H1 (cell line): ENCODE measurements around the gene PPM1F. TPM values are rescaled to one million over a fixed set of nuclear protein-coding genes. Genes with fewer than 3 reads are reported as not detected.

Experiments used
- CTCF ChIA-PET: fragments of 300-600 bp; sonication (Branson Sonifier 250); formaldehyde crosslinking; loops from one replicate; lab custom pipeline; 2021; ENCODE audit not compliant: partially characterized antibody; lab: Charles Lee
- POLR2A ChIA-PET: fragments of 300-600 bp; sonication (Branson Sonifier 250); formaldehyde crosslinking; loops from one replicate; lab custom pipeline; 2021; ENCODE audit warnings: inconsistent platforms; ENCODE audit not compliant: partially characterized antibody; lab: Charles Lee
- DNase-seq, 2 experiments: peaks; one replicate each; pipeline versions ENCODE4 v3.0.0 to v3.0.0-alpha.2; 2010 to 2022; ENCODE audit warnings: low spot score in 2 of 2, low read depth in 1 of 2, mixed read lengths in 1 of 2
- FAIRE-seq: peaks from 2 replicates; lab custom pipeline; 2011; peaks lifted over from hg19 to GRCh38; lab: Jason Lieb, UNC
- H2AFZ ChIP-seq: 2 replicates; pipeline ENCODE4 v1.8.1; 2012; ENCODE audit warnings: low read length, inconsistent platforms
- H2AK5ac ChIP-seq: 2 replicates; pipeline ENCODE4 v1.6.1; 2013; ENCODE audit warnings: low read depth, low read length
- H2BK120ac ChIP-seq: replicated peaks from 2 replicates; pipeline ENCODE3; 2013; ENCODE audit warnings: low read depth, low read length, inconsistent platforms
- H2BK12ac ChIP-seq: 2 replicates; pipeline ENCODE4 v1.6.1; 2013; ENCODE audit warnings: low read depth, low read length
- H2BK15ac ChIP-seq: 2 replicates; pipeline ENCODE4 v1.6.1; 2013; ENCODE audit warnings: low read length
- H2BK20ac ChIP-seq: 2 replicates; pipeline ENCODE4 v1.6.1; 2013; ENCODE audit warnings: low read length
- H2BK5ac ChIP-seq: 2 replicates; pipeline ENCODE4 v1.6.1; 2013; ENCODE audit warnings: low read depth, low read length
- H3K14ac ChIP-seq: 2 replicates; pipeline ENCODE4 v1.6.1; 2013; ENCODE audit warnings: inconsistent platforms; ENCODE audit not compliant: insufficient read length
- H3K18ac ChIP-seq: 2 replicates; pipeline ENCODE4 v1.6.1; 2013; ENCODE audit warnings: low read length; ENCODE audit errors: extremely low read depth
- H3K23ac ChIP-seq: 2 replicates; pipeline ENCODE4 v1.6.1; 2013; ENCODE audit warnings: inconsistent platforms; ENCODE audit not compliant: insufficient read length
- H3K23me2 ChIP-seq: 2 replicates; pipeline ENCODE4 v1.6.1; 2013; ENCODE audit warnings: low read depth, low read length
- H3K27ac ChIP-seq: 2 replicates; pipeline ENCODE4 v1.6.1; 2011; ENCODE audit warnings: low read depth, low read length, inconsistent platforms
- H3K27me3 ChIP-seq, 4 experiments: replicated peaks in 1 of 4; 1 replicate in 1 of 4; 2 replicates in 3 of 4; pipeline versions ENCODE4 v1.6.1 to v1.8.1; 2011 to 2013; ENCODE audit warnings: low read length in 3 of 4, mild to moderate bottlenecking in 3 of 4, inconsistent platforms in 2 of 4, mixed read lengths in 2 of 4, moderate library complexity in 1 of 4; ENCODE audit not compliant: control insufficient read depth in 3 of 4, insufficient read depth in 3 of 4; ENCODE audit errors: extremely low read depth in 1 of 4
- H3K36me3 ChIP-seq, 4 experiments: 2 replicates each; pipeline versions ENCODE4 v1.6.1 to v1.8.1; 2011 to 2013; ENCODE audit warnings: mild to moderate bottlenecking in 4 of 4, low read length in 3 of 4, moderate library complexity in 2 of 4, control low read depth in 1 of 4, inconsistent platforms in 1 of 4; ENCODE audit not compliant: insufficient read depth in 4 of 4, control insufficient read depth in 2 of 4
- H3K4ac ChIP-seq: replicated peaks from 2 replicates; pipeline ENCODE3; 2013; ENCODE audit warnings: low read length, low read depth, mixed read lengths, inconsistent platforms; ENCODE audit not compliant: insufficient read length
- H3K4me1 ChIP-seq, 4 experiments: replicated peaks in 1 of 4; 1 replicate in 1 of 4; 2 replicates in 3 of 4; pipeline versions ENCODE4 v1.6.1 to v1.8.1; 2011 to 2013; ENCODE audit warnings: low read length in 3 of 4, inconsistent platforms in 2 of 4, mixed read lengths in 1 of 4; ENCODE audit not compliant: insufficient read depth in 4 of 4, control insufficient read depth in 3 of 4
- H3K4me2 ChIP-seq, 2 experiments: 2 replicates each; pipeline versions ENCODE4 v1.6.1 to v1.8.1; 2011 to 2013; ENCODE audit warnings: low read depth in 2 of 2, low read length in 2 of 2, control low read depth in 1 of 2, inconsistent platforms in 1 of 2, mild to moderate bottlenecking in 1 of 2; ENCODE audit not compliant: insufficient read depth in 1 of 2
- H3K4me3 ChIP-seq, 4 experiments: fragments of 200-600, 300-600 bp in 1 of 4; sonication (generic), shearing (Covaris generic), sonication (Bioruptor Twin) in 1 of 4; 2 replicates each; pipeline versions ENCODE4 v1.5.1 to v1.8.1; 2011 to 2016; ENCODE audit warnings: low read length in 4 of 4, low read depth in 3 of 4, control low read depth in 2 of 4, inconsistent platforms in 2 of 4, mild to moderate bottlenecking in 2 of 4, mixed read lengths in 1 of 4, moderate library complexity in 1 of 4; ENCODE audit not compliant: insufficient read depth in 2 of 4; ENCODE audit errors: extremely low read depth in 1 of 4
- H3K56ac ChIP-seq: replicated peaks from 2 replicates; pipeline ENCODE3; 2013; ENCODE audit warnings: low read depth, mild to moderate bottlenecking, mixed read lengths, low read length, inconsistent platforms; ENCODE audit not compliant: insufficient read length
- H3K79me1 ChIP-seq: 2 replicates; pipeline ENCODE4 v1.6.1; 2013; ENCODE audit warnings: low read depth, low read length, control low read depth
- H3K79me2 ChIP-seq, 2 experiments: 2 replicates each; pipeline versions ENCODE4 v1.6.1 to v1.8.1; 2012 to 2013; ENCODE audit warnings: low read length in 2 of 2, mild to moderate bottlenecking in 2 of 2, inconsistent platforms in 1 of 2; ENCODE audit not compliant: insufficient read depth in 2 of 2, control insufficient read depth in 1 of 2
- H3K9ac ChIP-seq, 4 experiments: replicated peaks in 1 of 4; 1 replicate in 1 of 4; 2 replicates in 3 of 4; pipeline versions ENCODE4 v1.6.1 to v1.8.1; 2011 to 2013; ENCODE audit warnings: low read depth in 3 of 4, low read length in 3 of 4, control low read depth in 2 of 4, mild to moderate bottlenecking in 2 of 4, moderate library complexity in 2 of 4, inconsistent platforms in 1 of 4; ENCODE audit errors: extremely low read depth in 1 of 4
- H3K9me3 ChIP-seq, 2 experiments: 2 replicates each; pipeline versions ENCODE4 v1.6.1 to v1.8.1; 2012 to 2013; ENCODE audit warnings: mild to moderate bottlenecking in 2 of 2, moderate library complexity in 2 of 2, control low read depth in 1 of 2, inconsistent platforms in 1 of 2, low read depth in 1 of 2, low read length in 1 of 2, mixed read lengths in 1 of 2; ENCODE audit not compliant: insufficient read depth in 2 of 2
- H4K20me1 ChIP-seq, 2 experiments: replicated peaks in 1 of 2; 2 replicates each; pipeline versions ENCODE3 to v1.8.1; 2011 to 2013; ENCODE audit warnings: inconsistent platforms in 2 of 2, low read length in 2 of 2, mild to moderate bottlenecking in 1 of 2; ENCODE audit not compliant: insufficient read depth in 2 of 2, control insufficient read depth in 1 of 2
- H4K5ac ChIP-seq: 2 replicates; pipeline ENCODE4 v1.6.1; 2013; ENCODE audit warnings: low read length, low read depth, mixed read lengths, inconsistent platforms; ENCODE audit not compliant: insufficient read length
- H4K8ac ChIP-seq: 2 replicates; pipeline ENCODE4 v1.8.0; 2013; ENCODE audit warnings: mild to moderate bottlenecking, moderate library complexity, low read length, inconsistent platforms; ENCODE audit not compliant: insufficient read depth; ENCODE audit errors: extremely low read depth
- H4K91ac ChIP-seq: replicated peaks from 2 replicates; pipeline ENCODE3; 2013; ENCODE audit warnings: low read length, mixed read lengths, inconsistent platforms; ENCODE audit not compliant: insufficient read length
- ATF2 ChIP-seq: IDR thresholded peaks from 2 replicates; pipeline ENCODE4 v1.6.1; 2012; ENCODE audit warnings: low read length, inconsistent platforms
- BCL11A ChIP-seq, 2 experiments: IDR thresholded peaks; one replicate each; pipeline ENCODE4 v1.6.1; 2011; ENCODE audit warnings: low read depth in 2 of 2, low read length in 2 of 2, mild to moderate bottlenecking in 2 of 2
- CTBP2 ChIP-seq: IDR thresholded peaks from 2 replicates; pipeline ENCODE4 v1.7.0; 2011; ENCODE audit warnings: borderline replicate concordance, mild to moderate bottlenecking, moderate library complexity, mixed read lengths, low read length; ENCODE audit not compliant: insufficient read depth, insufficient read length
- E2F6 ChIP-seq: IDR thresholded peaks from 2 replicates; pipeline ENCODE4 v1.6.1; 2012; ENCODE audit warnings: inconsistent platforms
- EZH2 ChIP-seq: fragments of 200-600 bp; sonication (generic); IDR thresholded peaks from 2 replicates; pipeline ENCODE4 v1.7.1; 2012; ENCODE audit warnings: low read depth, mild to moderate bottlenecking, moderate library complexity, low read length, inconsistent platforms; ENCODE audit not compliant: severe bottlenecking
- HDAC2 ChIP-seq, 2 experiments: fragments of 300-600 bp in 1 of 2; sonication (generic) in 1 of 2; IDR thresholded peaks; 2 replicates each; pipeline ENCODE4 v1.6.1; 2011 to 2012; ENCODE audit warnings: low read depth in 2 of 2, low read length in 2 of 2, mild to moderate bottlenecking in 2 of 2, moderate library complexity in 2 of 2, borderline replicate concordance in 1 of 2, inconsistent platforms in 1 of 2
- KDM1A ChIP-seq: fragments of 200-600, 300-600 bp; sonication (generic); IDR thresholded peaks from 2 replicates; pipeline ENCODE4 v1.7.1; 2016; ENCODE audit warnings: mild to moderate bottlenecking, low read length, borderline replicate concordance
- MAX ChIP-seq: IDR thresholded peaks from 2 replicates; pipeline ENCODE4 v1.6.1; 2012; ENCODE audit warnings: inconsistent platforms
- POLR2A ChIP-seq, 2 experiments: IDR thresholded peaks; 1 replicate in 1 of 2; 2 replicates in 1 of 2; pipeline ENCODE4 v1.6.1; 2011; ENCODE audit warnings: low read depth in 2 of 2, low read length in 2 of 2, mild to moderate bottlenecking in 2 of 2; ENCODE audit errors: control extremely low read depth in 1 of 2
- SP2 ChIP-seq: IDR thresholded peaks from 2 replicates; pipeline ENCODE4 v1.6.1; 2012; ENCODE audit warnings: mild to moderate bottlenecking, low read length, inconsistent platforms
- WGBS, 2 experiments: shearing (Covaris generic) in 1 of 2; methylation state at CpG; one replicate each; pipeline versions ENCODE4 v1.1.6 to v1.1.7; 2013 to 2015; ENCODE audit warnings: low lambda C conversion rate in 2 of 2, mixed read lengths in 2 of 2, inconsistent platforms in 1 of 2, low coverage in 1 of 2, missing lambda C conversion rate in 1 of 2; ENCODE audit not compliant: insufficient replicate concordance in 2 of 2, insufficient coverage in 1 of 2, insufficient read length in 1 of 2; ENCODE audit errors: extremely low coverage in 1 of 2, missing lambda C conversion rate in 1 of 2; 5-methylcytosine and 5-hydroxymethylcytosine counted together
- polyA plus RNA-seq, 7 experiments: library from polyadenylated mRNA; depleted of rRNA in 3 of 7; stranded (reverse) in 5 of 7; unstranded in 2 of 7; fragments of >200 nt in 5 of 7; fragments of 200-250 nt in 2 of 7; gene quantifications; 1 replicate in 5 of 7; 2 replicates in 1 of 7; 4 replicates in 1 of 7; pipeline versions ENCODE4 v1.2.1 to v1.2.3, GENCODE V29; 2011 to 2013; ENCODE audit warnings: missing spikeins in 2 of 7, mixed read lengths in 2 of 7
- total RNA-seq: library from RNA; stranded (reverse); fragmentation: NEBNext Ultra II Directional; extraction: Animal tissue kit (Norgen Biotek cat#: 25700); gene quantifications from 2 replicates; pipeline ENCODE4 v1.2.1, GENCODE V29; 2021

Gene PPM1F
- total and polyA plus RNA-seq, 2 of the 8 experiments (the other 6 are each of a cell fraction or from before 2014, with no cell fraction given): 12.4 to 22.8 TPM

- peaks cover 0 to 7% (median 0%) of the 10 kb centered on the region in 4 experiments; a peak in 2 of 7 replicates for H3K27me3 ChIP-seq
- no peak overlapping the region for H4K5ac ChIP-seq
- H4K20me1 ChIP-seq: peaks cover 3 to 38% of the 10 kb centered on the region in 2 experiments
- no peak overlapping the region for H2BK15ac ChIP-seq
- no peak overlapping the region for H2BK120ac ChIP-seq
- H3K18ac ChIP-seq: no peak overlapping the region
- H3K79me1 ChIP-seq: peaks cover 7% of the 10 kb centered on the region
- H3K9ac ChIP-seq: no peak overlapping the region
- H3K9me3 ChIP-seq: no peaks in the 10 kb centered on the region
- H3K4ac ChIP-seq: no peak overlapping the region
- no peak overlapping the region for H3K4me3 ChIP-seq
- no peak overlapping the region for H3K56ac ChIP-seq
- no peak overlapping the region for H3K23ac ChIP-seq
- H4K91ac ChIP-seq: no peak overlapping the region
- no peak for FAIRE-seq
- H2BK20ac ChIP-seq: no peak overlapping the region
- ChIA-PET CTCF (no interaction called here), POLR2A (no interaction called here)
- H3K23me2 ChIP-seq: no peaks in the 10 kb centered on the region
- no peak overlapping the region for H2BK12ac ChIP-seq
- H4K8ac ChIP-seq: no peak overlapping the region
- no peak overlapping the region for H2BK5ac ChIP-seq
- DNase-seq: no peak
- no peak overlapping the region for H2AK5ac ChIP-seq
- no peak overlapping the region for H2AFZ ChIP-seq
- H3K27ac ChIP-seq: no peak overlapping the region
- H3K36me3 ChIP-seq: peaks cover 23 to 38% (median 29%) of the 10 kb centered on the region in 4 experiments
- H3K14ac ChIP-seq: no peak overlapping the region
- H3K4me1 ChIP-seq: no peaks in the 10 kb centered on the region
- no peak overlapping the region for H3K4me2 ChIP-seq
- no peaks in the 10 kb centered on the region for H3K79me2 ChIP-seq
- 96% methylated on average over 12 of the region's 12 CpGs; no CpG with 5 or more reads in 1 of the 2 experiments for WGBS, 2 experiments
- TF ChIP-seq ATF2 (no peak), KDM1A (no peak), CTBP2 (no peak), SP2 (no peak), EZH2 (no peak), POLR2A (IDR thresholded peaks at IDR 0.05; ENCODE audit: control extremely low read depth in 1 of 2, low read depth in 2 of 2, low read length in 2 of 2) (no peak), E2F6 (no peak), HDAC2 (IDR thresholded peaks at IDR 0.05; ENCODE audit: borderline replicate concordance in 1 of 2, low read depth in 2 of 2, low read length in 2 of 2) (no peak), MAX (no peak), BCL11A (IDR thresholded peaks at IDR 0.05; ENCODE audit: low read depth in 2 of 2, low read length in 2 of 2) (no peak)
Measured at GRCh38 chr22:21974058-21974649, 21.5 kb upstream of the PPM1F start.
